PC-9 (cell line): ENCODE data around the gene VGLL2. TPM values are rescaled to one million over a fixed set of nuclear protein-coding genes. Genes with fewer than 3 reads are reported as not detected.

ENCODE experiments used
- BruUV-seq: library from RNA; stranded (reverse); fragments of 400-500 nt; replicated peaks from 2 replicates; lab custom pipeline; 2021; lab: Mats Ljungman, UMichigan
- CTCF ChIA-PET: fragments of 300-600 bp; sonication (Branson Sonifier 250); formaldehyde crosslinking; loops from one replicate; lab custom pipeline; 2022; ENCODE audit warnings: antibody characterized with exemption; lab: Charles Lee
- POLR2A ChIA-PET: fragments of 300-600 bp; sonication (Branson Sonifier 250); formaldehyde crosslinking; loops from one replicate; lab custom pipeline; 2022; ENCODE audit warnings: antibody characterized with exemption; ENCODE audit not compliant: unreplicated experiment; lab: Charles Lee
- DNase-seq, 2 experiments: peaks; one replicate each; pipeline versions ENCODE4 v3.0.0 to v3.0.0-alpha.2; 2015 to 2022; ENCODE audit warnings: mixed read lengths in 1 of 2
- H2AFZ ChIP-seq: fragments of 200-600 bp; sonication (generic); 2 replicates; pipeline ENCODE4 v1.8.1; 2017; ENCODE audit warnings: antibody characterized with exemption
- H3F3A ChIP-seq: fragments of 200-600 bp; sonication (generic); 2 replicates; pipeline ENCODE4 v1.8.1; 2017; ENCODE audit warnings: antibody characterized with exemption, mild to moderate bottlenecking, low read depth; ENCODE audit not compliant: insufficient read depth
- H3K27ac ChIP-seq: fragments of 200-600 bp; sonication (generic); 2 replicates; pipeline ENCODE4 v1.6.1; 2016; ENCODE audit warnings: mixed run types
- H3K27me3 ChIP-seq: fragments of 200-600 bp; sonication (generic); 2 replicates; pipeline ENCODE4 v1.6.1; 2016; ENCODE audit warnings: low read depth, mixed run types; ENCODE audit not compliant: insufficient read depth
- H3K36me3 ChIP-seq: fragments of 200-600 bp; sonication (generic); 2 replicates; pipeline ENCODE4 v1.6.1; 2016; ENCODE audit warnings: low read depth, mixed run types
- H3K4me1 ChIP-seq: fragments of 200-600 bp; sonication (generic); replicated peaks from 2 replicates; pipeline ENCODE4 v1.6.1; 2016; ENCODE audit warnings: mixed run types; ENCODE audit not compliant: insufficient read depth
- H3K4me2 ChIP-seq: fragments of 200-600 bp; sonication (generic); 2 replicates; pipeline ENCODE4 v1.6.1; 2017; ENCODE audit warnings: mixed run types
- H3K4me3 ChIP-seq: fragments of 200-600 bp; sonication (generic); 2 replicates; pipeline ENCODE4 v1.6.1; 2016; ENCODE audit warnings: mixed run types
- H3K79me2 ChIP-seq: fragments of 200-600 bp; sonication (generic); 2 replicates; pipeline ENCODE4 v1.6.1; 2017; ENCODE audit warnings: low read depth, mixed run types
- H3K9me2 ChIP-seq: fragments of 200-600 bp; sonication (generic); 2 replicates; pipeline ENCODE4 v1.8.1; 2017; ENCODE audit warnings: mild to moderate bottlenecking; ENCODE audit not compliant: insufficient read depth
- H3K9me3 ChIP-seq: fragments of 200-600 bp; sonication (generic); 2 replicates; pipeline ENCODE4 v1.8.1; 2016; ENCODE audit warnings: low read depth; ENCODE audit not compliant: insufficient read depth
- H4K20me1 ChIP-seq: fragments of 200-600 bp; sonication (generic); 2 replicates; pipeline ENCODE4 v1.8.1; 2017; ENCODE audit not compliant: insufficient read depth
- EZH2 ChIP-seq: fragments of 200-600 bp; sonication (generic); IDR thresholded peaks from 2 replicates; pipeline ENCODE4 v1.8.0; 2017; ENCODE audit warnings: antibody characterized with exemption, low read depth
- intact Hi-C: fragments of 100-400 bp; cut with micrococcal nuclease; formaldehyde crosslinking; loops from one replicate; pipeline ENCODE4 v1.10.0; 2022; ENCODE audit not compliant: unreplicated experiment
- total RNA-seq: library from RNA; stranded (reverse); gene quantifications from 2 replicates; pipeline ENCODE4 v1.2.3, GENCODE V29; 2021
- TF ChIP-seq, protein P1 (sequence below): fragments of 200-600 bp; sonication (generic); conservative IDR thresholded peaks from 2 replicates; pipeline ENCODE4 v1.6.1; 2017; ENCODE audit warnings: mixed run types, antibody characterized with exemption, mild to moderate bottlenecking, moderate library complexity

Gene VGLL2
- total RNA-seq, 1 experiment from 2014 or later = not detected

DNA sequence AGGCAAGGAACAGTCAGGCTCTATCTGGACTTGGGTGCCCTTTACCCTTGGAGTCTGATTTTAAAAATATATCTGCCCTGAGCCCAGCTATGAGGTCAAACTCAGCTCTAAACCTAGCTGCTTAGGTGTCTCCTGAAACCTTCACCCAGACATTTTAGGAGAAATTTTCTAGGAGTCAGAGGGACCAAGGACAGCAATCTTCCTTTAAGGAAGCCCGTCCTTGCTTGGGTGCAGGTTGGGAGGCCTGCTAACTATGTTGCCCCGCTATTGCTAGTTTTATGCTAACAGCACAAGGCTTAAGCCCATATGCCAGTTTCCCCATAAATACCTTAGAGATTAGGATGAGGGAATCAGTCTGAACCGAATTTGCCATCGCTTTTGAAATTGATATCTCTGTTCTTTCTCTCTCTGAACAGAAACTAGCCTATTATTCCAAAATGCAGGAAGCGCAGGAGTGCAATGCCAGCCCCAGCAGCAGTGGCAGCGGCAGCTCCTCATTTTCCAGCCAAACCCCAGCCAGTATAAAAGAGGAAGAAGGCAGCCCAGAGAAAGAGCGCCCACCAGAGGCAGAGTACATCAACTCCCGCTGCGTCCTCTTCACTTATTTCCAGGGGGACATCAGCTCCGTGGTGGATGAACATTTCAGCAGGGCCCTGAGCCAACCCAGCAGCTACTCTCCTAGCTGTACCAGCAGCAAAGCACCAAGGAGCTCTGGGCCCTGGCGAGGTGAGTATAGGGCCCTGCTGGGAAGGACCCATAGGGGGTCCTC is 2.6 kb downstream of the VGLL2 start:
- Histone ChIP-seq H3K4me1 (no peaks in the 10 kb centered on the region), H3K9me3 (no peaks in the 10 kb centered on the region), H3K79me2 (no peaks in the 10 kb centered on the region), H3K4me2 (no peak overlapping the region), H3F3A (no peaks in the 10 kb centered on the region), H3K27ac (no peak overlapping the region), H3K27me3 (peaks cover 15% of the 10 kb centered on the region; the same call in 1 of the 2 replicates), H3K4me3 (no peak overlapping the region), H2AFZ (no peak overlapping the region), H3K9me2 (no peaks in the 10 kb centered on the region), H4K20me1 (no peaks in the 10 kb centered on the region), H3K36me3 (no peaks in the 10 kb centered on the region)
- no peak for TF ChIP-seq EZH2
- TF ChIP-seq, protein P1, sequence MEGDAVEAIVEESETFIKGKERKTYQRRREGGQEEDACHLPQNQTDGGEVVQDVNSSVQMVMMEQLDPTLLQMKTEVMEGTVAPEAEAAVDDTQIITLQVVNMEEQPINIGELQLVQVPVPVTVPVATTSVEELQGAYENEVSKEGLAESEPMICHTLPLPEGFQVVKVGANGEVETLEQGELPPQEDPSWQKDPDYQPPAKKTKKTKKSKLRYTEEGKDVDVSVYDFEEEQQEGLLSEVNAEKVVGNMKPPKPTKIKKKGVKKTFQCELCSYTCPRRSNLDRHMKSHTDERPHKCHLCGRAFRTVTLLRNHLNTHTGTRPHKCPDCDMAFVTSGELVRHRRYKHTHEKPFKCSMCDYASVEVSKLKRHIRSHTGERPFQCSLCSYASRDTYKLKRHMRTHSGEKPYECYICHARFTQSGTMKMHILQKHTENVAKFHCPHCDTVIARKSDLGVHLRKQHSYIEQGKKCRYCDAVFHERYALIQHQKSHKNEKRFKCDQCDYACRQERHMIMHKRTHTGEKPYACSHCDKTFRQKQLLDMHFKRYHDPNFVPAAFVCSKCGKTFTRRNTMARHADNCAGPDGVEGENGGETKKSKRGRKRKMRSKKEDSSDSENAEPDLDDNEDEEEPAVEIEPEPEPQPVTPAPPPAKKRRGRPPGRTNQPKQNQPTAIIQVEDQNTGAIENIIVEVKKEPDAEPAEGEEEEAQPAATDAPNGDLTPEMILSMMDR = no peak
- no TSS peak for BruUV-seq
- intact Hi-C loops = no loop called here
- ChIA-PET CTCF (no interaction called here), POLR2A (no interaction called here)
- no peak for DNase-seq

DNA sequence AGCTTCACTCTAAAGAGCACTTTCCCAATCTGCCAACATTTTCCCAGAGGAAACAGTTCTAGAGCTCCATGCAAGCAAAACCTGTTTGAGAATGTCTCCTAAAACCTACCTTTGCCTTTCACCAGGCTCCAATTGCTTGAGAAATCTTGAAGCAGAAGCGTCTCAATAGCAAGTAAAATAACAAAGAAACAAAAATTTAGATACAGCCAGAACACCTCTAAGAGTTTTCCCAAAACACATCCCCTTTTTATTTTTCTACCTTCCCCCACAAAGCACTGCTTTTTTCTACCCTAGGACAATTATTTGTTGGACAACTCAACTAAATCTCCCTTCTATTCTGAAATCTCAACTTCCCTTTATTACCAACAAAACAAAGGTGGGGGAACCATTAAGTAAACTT is 3.6 kb downstream of the VGLL2 start:
- no peaks in the 10 kb centered on the region for H3K9me3 ChIP-seq
- H2AFZ ChIP-seq = no peak overlapping the region
- no peaks in the 10 kb centered on the region for H3K9me2 ChIP-seq
- H4K20me1 ChIP-seq = no peaks in the 10 kb centered on the region
- peaks cover 15% of the 10 kb centered on the region; the same call in 1 of the 2 replicates for H3K27me3 ChIP-seq
- DNase-seq = no peak
- no peaks in the 10 kb centered on the region for H3K4me1 ChIP-seq
- no peaks in the 10 kb centered on the region for H3F3A ChIP-seq
- no peak overlapping the region for H3K27ac ChIP-seq
- intact Hi-C loops = no loop called here
- POLR2A ChIA-PET = no interaction called here
- TF ChIP-seq, protein P1 = no peak
- TF ChIP-seq EZH2 = no peak
- H3K4me3 ChIP-seq = no peak overlapping the region
- CTCF ChIA-PET = no interaction called here
- H3K4me2 ChIP-seq = no peak overlapping the region
- no peaks in the 10 kb centered on the region for H3K36me3 ChIP-seq
- no TSS peak for BruUV-seq
- H3K79me2 ChIP-seq = no peaks in the 10 kb centered on the region

DNA sequence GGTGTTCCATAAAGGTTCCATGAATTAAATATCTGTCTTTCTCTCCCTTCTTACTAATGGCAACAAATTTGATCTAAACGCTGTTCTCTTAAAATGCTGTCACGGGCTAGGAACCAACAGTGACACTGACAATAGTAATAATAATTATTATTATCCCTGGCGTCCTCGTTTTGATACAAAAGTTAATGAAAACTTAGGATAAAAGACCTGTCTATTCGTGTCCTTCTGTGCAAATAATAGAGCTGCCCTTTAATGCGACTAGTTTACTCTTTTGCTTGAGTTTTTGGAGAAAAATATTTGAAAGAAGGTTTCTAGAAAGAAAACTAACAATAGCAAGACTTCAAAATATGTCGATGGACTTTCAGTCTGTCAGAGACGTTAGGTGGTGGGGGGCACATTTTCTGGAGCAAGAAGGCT is 4.3 kb downstream of the VGLL2 start:
- H3K27ac ChIP-seq = no peak overlapping the region
- no peak overlapping the region for H3K4me3 ChIP-seq
- H3K36me3 ChIP-seq = no peaks in the 10 kb centered on the region
- POLR2A ChIA-PET = no interaction called here
- no peaks in the 10 kb centered on the region for H3K9me2 ChIP-seq
- peaks cover 15% of the 10 kb centered on the region; the same call in 1 of the 2 replicates for H3K27me3 ChIP-seq
- no peak for DNase-seq
- BruUV-seq = no TSS peak
- CTCF ChIA-PET = no interaction called here
- H2AFZ ChIP-seq = no peak overlapping the region
- H4K20me1 ChIP-seq = no peaks in the 10 kb centered on the region
- no peak overlapping the region for H3K4me2 ChIP-seq
- no peaks in the 10 kb centered on the region for H3K9me3 ChIP-seq
- H3F3A ChIP-seq = no peaks in the 10 kb centered on the region
- no peaks in the 10 kb centered on the region for H3K79me2 ChIP-seq
- TF ChIP-seq, protein P1 = no peak
- TF ChIP-seq EZH2 = no peak
- H3K4me1 ChIP-seq = no peaks in the 10 kb centered on the region
- intact Hi-C loops = no loop called here
